Esophagus squamous epithelium (tissue), 4 donors: ENCODE results near the gene ENDOU.

Experiments used
- POLR2A ChIP-seq, 4 donors: fragments of 450-650 bp; IDR thresholded peaks; one replicate each; pipeline ENCODE4 v1.6.1; 2017; ENCODE audit warnings: antibody characterized with exemption in 4 of 4, mild to moderate bottlenecking in 4 of 4, moderate library complexity in 3 of 4
- TF ChIP-seq, protein P1 (sequence below), 6 experiments: fragments of 450-650 bp in 4 of 6; fragments of 200-600 bp in 2 of 6; sonication (generic) in 2 of 6; IDR thresholded peaks; one replicate each; pipeline ENCODE4 v1.5.1; 2016 to 2019; ENCODE audit warnings: antibody characterized with exemption in 6 of 6, mild to moderate bottlenecking in 4 of 6, moderate library complexity in 4 of 6

GRCh38 chr12:47739979-47740378, 14.7 kb upstream of the ENDOU start:
- TF ChIP-seq POLR2A (IDR thresholded peaks at IDR 0.05), result no peak
- TF ChIP-seq, protein P1, sequence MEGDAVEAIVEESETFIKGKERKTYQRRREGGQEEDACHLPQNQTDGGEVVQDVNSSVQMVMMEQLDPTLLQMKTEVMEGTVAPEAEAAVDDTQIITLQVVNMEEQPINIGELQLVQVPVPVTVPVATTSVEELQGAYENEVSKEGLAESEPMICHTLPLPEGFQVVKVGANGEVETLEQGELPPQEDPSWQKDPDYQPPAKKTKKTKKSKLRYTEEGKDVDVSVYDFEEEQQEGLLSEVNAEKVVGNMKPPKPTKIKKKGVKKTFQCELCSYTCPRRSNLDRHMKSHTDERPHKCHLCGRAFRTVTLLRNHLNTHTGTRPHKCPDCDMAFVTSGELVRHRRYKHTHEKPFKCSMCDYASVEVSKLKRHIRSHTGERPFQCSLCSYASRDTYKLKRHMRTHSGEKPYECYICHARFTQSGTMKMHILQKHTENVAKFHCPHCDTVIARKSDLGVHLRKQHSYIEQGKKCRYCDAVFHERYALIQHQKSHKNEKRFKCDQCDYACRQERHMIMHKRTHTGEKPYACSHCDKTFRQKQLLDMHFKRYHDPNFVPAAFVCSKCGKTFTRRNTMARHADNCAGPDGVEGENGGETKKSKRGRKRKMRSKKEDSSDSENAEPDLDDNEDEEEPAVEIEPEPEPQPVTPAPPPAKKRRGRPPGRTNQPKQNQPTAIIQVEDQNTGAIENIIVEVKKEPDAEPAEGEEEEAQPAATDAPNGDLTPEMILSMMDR (IDR thresholded peaks at IDR 0.05), result no peak
